A549 (cell line): ENCODE results near the gene ANKS1B. TPM values are rescaled to one million over a fixed set of nuclear protein-coding genes. Genes with fewer than 3 reads are reported as not detected.

Experiments used
- ATAC-seq, 2 experiments: fragments of 200-7000 bp in 1 of 2; fragments of >200 bp in 1 of 2; cut with Nextera tagmentation in 1 of 2; cut with Tn5 transposase in 1 of 2; 3 replicates each; pipeline versions ENCODE4 v1.8.0 to v1.9.1; 2018 to 2020; ENCODE audit warnings: mild to moderate bottlenecking in 1 of 2, moderate library complexity in 1 of 2
- CTCF ChIA-PET: fragments of 300-600 bp; sonication (Branson Sonifier 250); formaldehyde crosslinking; extraction: SDS; loops from one replicate; lab custom pipeline; 2021; ENCODE audit warnings: antibody characterized with exemption, inconsistent platforms; lab: Yijun Ruan, JAX
- POLR2A ChIA-PET: fragments of 350-600 bp; formaldehyde crosslinking; extraction: SDS; loops from one replicate; lab custom pipeline; 2021; ENCODE audit warnings: antibody characterized with exemption, inconsistent platforms; lab: Yijun Ruan, JAX
- DNase-seq, 2 experiments: peaks; one replicate each; pipeline versions ENCODE4 v3.0.0 to v3.0.0-alpha.2; 2011 to 2016; ENCODE audit warnings: low read depth in 1 of 2, low spot score in 1 of 2
- FAIRE-seq: peaks from 2 replicates; lab custom pipeline; 2011; peaks lifted over from hg19 to GRCh38; lab: Jason Lieb, UNC
- H3K27ac ChIP-seq, 2 experiments: fragments of >200 bp; sonication (Bioruptor Twin); formaldehyde crosslinking; 3 replicates each; pipeline ENCODE4 v1.5.1; 2016 to 2017
- H3K4me1 ChIP-seq: fragments of >200 bp; sonication (Bioruptor Twin); formaldehyde crosslinking; 3 replicates; pipeline ENCODE4 v1.6.1; 2016
- H3K4me2 ChIP-seq: fragments of >200 bp; sonication (Bioruptor Twin); formaldehyde crosslinking; 3 replicates; pipeline ENCODE4 v1.6.1; 2016
- H3K4me3 ChIP-seq: fragments of >200 bp; sonication (Bioruptor Twin); formaldehyde crosslinking; 3 replicates; pipeline ENCODE4 v1.5.1; 2016
- H3K9me3 ChIP-seq: fragments of >200 bp; sonication (Bioruptor Twin); formaldehyde crosslinking; 3 replicates; pipeline ENCODE4 v1.6.1; 2016
- ATOH8 ChIP-seq: fragments of 250-450 bp; sonication (Bioruptor Pico); IDR thresholded peaks from 2 replicates; pipeline ENCODE4 v1.5.0; 2020; ENCODE audit warnings: low read depth, mild to moderate bottlenecking, moderate library complexity
- CBX2 ChIP-seq: fragments of 200-600 bp; sonication (generic); IDR thresholded peaks from 2 replicates; pipeline ENCODE4 v1.6.1; 2016; ENCODE audit warnings: low read depth, mild to moderate bottlenecking, borderline replicate concordance
- CHD2 ChIP-seq: fragments of 150-350 bp; IDR thresholded peaks from 2 replicates; pipeline ENCODE4 v1.6.1; 2014; ENCODE audit warnings: low read length; ENCODE audit not compliant: partially characterized antibody
- E2F6 ChIP-seq: IDR thresholded peaks from 2 replicates; pipeline ENCODE4 v1.6.1; 2012; ENCODE audit warnings: low read depth, borderline replicate concordance
- ELK1 ChIP-seq: fragments of 150-350 bp; IDR thresholded peaks from 2 replicates; pipeline ENCODE4 v1.6.1; 2014; ENCODE audit warnings: low read depth, mild to moderate bottlenecking, low read length
- EP300 ChIP-seq, 2 experiments: fragments of >200 bp; sonication (Bioruptor Twin); formaldehyde crosslinking; IDR thresholded peaks; 2 replicates in 1 of 2; 3 replicates in 1 of 2; pipeline ENCODE4 v1.6.1; 2016 to 2017
- FOSB ChIP-seq: fragments of 250-450 bp; sonication (Bioruptor Pico); IDR thresholded peaks from 2 replicates; pipeline ENCODE4 v1.5.0; 2020; ENCODE audit warnings: mild to moderate bottlenecking, moderate library complexity
- FOSL2 ChIP-seq, 2 experiments: fragments of 450-650 bp in 1 of 2; fragments of >200 bp in 1 of 2; sonication (Bioruptor Twin) in 1 of 2; formaldehyde crosslinking; IDR thresholded peaks; 2 replicates each; pipeline versions ENCODE4 v1.5.0 to v1.6.1; 2016 to 2020; ENCODE audit warnings: mild to moderate bottlenecking in 1 of 2, moderate library complexity in 1 of 2
- GATA3 ChIP-seq: IDR thresholded peaks from 2 replicates; pipeline ENCODE4 v1.6.1; 2012; ENCODE audit warnings: borderline replicate concordance
- NPAS2 ChIP-seq: fragments of 250-450 bp; sonication (Bioruptor Pico); IDR thresholded peaks from 2 replicates; pipeline ENCODE4 v1.8.0; 2022; ENCODE audit warnings: mild to moderate bottlenecking, moderate library complexity, borderline replicate concordance
- RAD21 ChIP-seq, 2 experiments: fragments of >200 bp in 1 of 2; sonication (Bioruptor Twin) in 1 of 2; formaldehyde crosslinking in 1 of 2; IDR thresholded peaks in 1 of 2; conservative IDR thresholded peaks in 1 of 2; 2 replicates in 1 of 2; 3 replicates in 1 of 2; pipeline ENCODE4 v1.6.1; 2012 to 2018; ENCODE audit warnings: inconsistent platforms in 1 of 2
- RARB ChIP-seq: fragments of 250-450 bp; sonication (Bioruptor Pico); IDR thresholded peaks from 2 replicates; pipeline ENCODE4 v1.8.0; 2021; ENCODE audit warnings: mild to moderate bottlenecking, moderate library complexity
- RCOR1 ChIP-seq: fragments of 150-350 bp; IDR thresholded peaks from 2 replicates; pipeline ENCODE4 v1.6.1; 2014; ENCODE audit warnings: antibody characterized with exemption, low read length, low read depth
- REST ChIP-seq: fragments of 200-600 bp; sonication (generic); IDR thresholded peaks from 2 replicates; pipeline ENCODE4 v1.6.1; 2016; ENCODE audit warnings: antibody characterized with exemption, mild to moderate bottlenecking, moderate library complexity
- RFX5 ChIP-seq: fragments of 450-650 bp; IDR thresholded peaks from 2 replicates; pipeline ENCODE4 v1.7.1; 2014; ENCODE audit warnings: antibody characterized with exemption, mild to moderate bottlenecking, moderate library complexity
- ZC3H11A ChIP-seq: fragments of 450-650 bp; IDR thresholded peaks from 2 replicates; pipeline ENCODE4 v1.6.1; 2014; ENCODE audit warnings: antibody characterized with exemption, mild to moderate bottlenecking
- ZSCAN20 ChIP-seq: fragments of 250-450 bp; sonication (Bioruptor Pico); IDR thresholded peaks from 2 replicates; pipeline ENCODE4 v1.8.0; 2022; ENCODE audit warnings: mild to moderate bottlenecking, moderate library complexity
- WGBS: methylation state at CpG from one replicate; pipeline ENCODE4 v1.1.6; 2017; ENCODE audit errors: missing lambda C conversion rate; 5-methylcytosine and 5-hydroxymethylcytosine counted together
- polyA plus RNA-seq, 4 experiments: library from polyadenylated mRNA; depleted of rRNA in 3 of 4; stranded (reverse); fragments of >200 nt; fragmentation: RNase III in 1 of 4; extraction: RNeasy Plus Mini Kit Qiagen cat#74134 plus additional on column Dnase treatment in 1 of 4; gene quantifications; 2 replicates in 3 of 4; 3 replicates in 1 of 4; pipeline ENCODE4 v1.2.3, GENCODE V29; 2011 to 2017

ANKS1B gene
- polyA plus RNA-seq, 2 of the 4 experiments (the other 2 are of a cell fraction) = 1.5 to 2.2 TPM

GRCh38 chr12:99552022-99552421 lies 432.7 kb downstream of the ANKS1B start:
- Histone ChIP-seq H3K9me3 (no peaks in the 10 kb centered on the region; the same call in 2 of the 3 replicates), H3K4me1 (no peaks in the 10 kb centered on the region), H3K27ac (no peak overlapping the region), H3K4me3 (no peak overlapping the region), H3K4me2 (no peak overlapping the region)
- ChIA-PET CTCF (interaction anchor here (0.6 kb wide), 1 partner anchor 587 kb away, joined by 3 read pairs; no protein-coding TSS in a partner anchor), POLR2A (no interaction called here)
- 2% methylated on average over 1 of the region's 1 CpG for WGBS
- TF ChIP-seq ATOH8 = no peak
- TF ChIP-seq ZC3H11A = no peak
- DNase-seq = no peak
- no peak for ATAC-seq
- no peak for FAIRE-seq

- Histone ChIP-seq H3K4me2 (no peak overlapping the region), H3K4me3 (no peak overlapping the region), H3K4me1 (no peaks in the 10 kb centered on the region)
- ATAC-seq = no peak
- DNase-seq = no peak
- no peak for FAIRE-seq
- CTCF ChIA-PET = no interaction called here
- TF ChIP-seq RFX5 (no peak), GATA3 (no peak), RARB (no peak), EP300 (IDR thresholded peaks at IDR 0.05) (no peak), CHD2 (no peak), ZC3H11A (no peak), FOSL2 (IDR thresholded peaks at IDR 0.05) (no peak), FOSL2 (CRISPR knock-in tag; IDR thresholded peaks at IDR 0.05) (no peak), ZSCAN20 (CRISPR knock-in tag) (no peak), CBX2 (no peak), E2F6 (no peak), RAD21 (conservative IDR thresholded peaks at IDR 0.05 in 1 of 2, IDR thresholded peaks at IDR 0.05 in 1 of 2) (no peak), ELK1 (no peak), FOSB (CRISPR knock-in tag) (no peak), NPAS2 (no peak)
- TF ChIP-seq, all 56 proteins: peak for 0
- Histone ChIP-seq H3K9me3 (no peaks in the 10 kb centered on the region), H3K27ac (no peak overlapping the region)
- WGBS = 42% methylated on average over 5 of the region's 5 CpGs
- POLR2A ChIA-PET = no interaction called here
These were observed 435.1 kb downstream of the ANKS1B start for GRCh38 chr12:99549651-99550050.

- ATAC-seq (no peak), DNase-seq (no peak), FAIRE-seq (no peak)
- TF ChIP-seq REST = no peak
- TF ChIP-seq FOSL2 (IDR thresholded peaks at IDR 0.05) = no peak
- TF ChIP-seq FOSL2 (CRISPR knock-in tag; IDR thresholded peaks at IDR 0.05) = no peak
- no peak for TF ChIP-seq RCOR1
- Histone ChIP-seq H3K9me3 (no peaks in the 10 kb centered on the region), H3K4me3 (no peak overlapping the region), H3K27ac (no peak overlapping the region), H3K4me1 (no peaks in the 10 kb centered on the region), H3K4me2 (no peak overlapping the region)
- 13% methylated on average over 1 of the region's 1 CpG for WGBS
- POLR2A ChIA-PET = no interaction called here
- CTCF ChIA-PET = no interaction called here
These were observed 435.5 kb downstream of the ANKS1B start for GRCh38 chr12:99549196-99549595.
